HEK293 (cell line): Measurements from ENCODE around the gene DGCR2.

Source experiments
- CTCF ChIA-PET: fragments of 350-600 bp; formaldehyde crosslinking; extraction: SDS; loops from one replicate; lab custom pipeline; 2021; ENCODE audit warnings: antibody characterized with exemption; lab: Yijun Ruan, JAX
- POLR2A ChIA-PET: fragments of 300-600 bp; formaldehyde crosslinking; extraction: SDS; loops from one replicate; lab custom pipeline; 2020; ENCODE audit warnings: antibody characterized with exemption, inconsistent platforms; lab: Yijun Ruan, JAX
- H3K27ac ChIP-seq: fragments of 200-500 bp; sonication (Bioruptor generic); 2 replicates; pipeline ENCODE4 v1.5.1; 2014; ENCODE audit warnings: low read depth, low read length, control low read depth, inconsistent platforms; ENCODE audit errors: extremely low read depth
- H3K36me3 ChIP-seq, 2 experiments: fragments of 200-500 bp in 1 of 2; sonication (Bioruptor generic) in 1 of 2; 1 replicate in 1 of 2; 2 replicates in 1 of 2; pipeline ENCODE4 v1.5.1; 2014 to 2017; ENCODE audit warnings: inconsistent platforms in 2 of 2, low read length in 2 of 2; ENCODE audit not compliant: control insufficient read depth in 2 of 2, insufficient read depth in 1 of 2
- H3K4me1 ChIP-seq: fragments of 200-500 bp; sonication (Bioruptor generic); 2 replicates; pipeline ENCODE4 v1.5.1; 2014; ENCODE audit warnings: mild to moderate bottlenecking, low read length, inconsistent platforms; ENCODE audit not compliant: control insufficient read depth, insufficient read depth
- H3K4me3 ChIP-seq: 2 replicates; pipeline ENCODE4 v1.5.1; 2011; ENCODE audit warnings: low read depth, mild to moderate bottlenecking, control low read depth, low read length, moderate library complexity
- H3K9me3 ChIP-seq: fragments of 200-500 bp; sonication (Bioruptor generic); 2 replicates; pipeline ENCODE4 v1.5.1; 2014; ENCODE audit warnings: low read depth, low read length, inconsistent platforms; ENCODE audit not compliant: control insufficient read depth, insufficient read depth
- BCL11A ChIP-seq: fragments of 450-650 bp; formaldehyde crosslinking; IDR thresholded peaks from 2 replicates; pipeline ENCODE4 v1.5.1; 2016; ENCODE audit warnings: low read depth, missing biosample characterization, missing genetic modification characterization
- BCL11B ChIP-seq: fragments of 450-650 bp; formaldehyde crosslinking; IDR thresholded peaks from 2 replicates; pipeline ENCODE4 v1.5.1; 2016; ENCODE audit warnings: low read depth, missing biosample characterization, missing genetic modification characterization
- RBAK ChIP-seq: fragments of 450-650 bp; formaldehyde crosslinking; IDR thresholded peaks from 2 replicates; pipeline ENCODE4 v1.5.1; 2016; ENCODE audit warnings: missing biosample characterization, missing genetic modification characterization
- SALL2 ChIP-seq: fragments of 450-650 bp; formaldehyde crosslinking; IDR thresholded peaks from 2 replicates; pipeline ENCODE4 v1.5.0; 2017; ENCODE audit warnings: missing biosample characterization, mild to moderate bottlenecking, missing genetic modification characterization, borderline replicate concordance
- ZBTB49 ChIP-seq: fragments of 450-650 bp; formaldehyde crosslinking; IDR thresholded peaks from 2 replicates; pipeline ENCODE4 v1.5.1; 2016; ENCODE audit warnings: missing biosample characterization, missing genetic modification characterization, low read depth
- ZFHX2 ChIP-seq: fragments of 450-650 bp; formaldehyde crosslinking; conservative IDR thresholded peaks from 2 replicates; pipeline ENCODE4 v1.5.1; 2016; ENCODE audit warnings: missing biosample characterization, missing genetic modification characterization
- ZFP69B ChIP-seq: fragments of 450-650 bp; formaldehyde crosslinking; IDR thresholded peaks from 2 replicates; pipeline ENCODE4 v1.5.1; 2016; ENCODE audit warnings: missing biosample characterization, missing genetic modification characterization
- ZIC2 ChIP-seq: fragments of 450-650 bp; formaldehyde crosslinking; IDR thresholded peaks from 2 replicates; pipeline ENCODE4 v1.5.1; 2016; ENCODE audit warnings: missing biosample characterization, missing genetic modification characterization
- ZNF174 ChIP-seq: fragments of 450-650 bp; formaldehyde crosslinking; IDR thresholded peaks from 2 replicates; pipeline ENCODE4 v1.5.0; 2017; ENCODE audit warnings: missing biosample characterization, mild to moderate bottlenecking, missing genetic modification characterization
- ZNF175 ChIP-seq: fragments of 450-650 bp; formaldehyde crosslinking; IDR thresholded peaks from 2 replicates; pipeline ENCODE4 v1.5.1; 2016; ENCODE audit warnings: missing biosample characterization, missing genetic modification characterization
- ZNF202 ChIP-seq: fragments of 450-650 bp; formaldehyde crosslinking; IDR thresholded peaks from 2 replicates; pipeline ENCODE4 v1.5.1; 2016; ENCODE audit warnings: missing biosample characterization, missing genetic modification characterization, borderline replicate concordance
- ZNF335 ChIP-seq: fragments of 450-650 bp; formaldehyde crosslinking; conservative IDR thresholded peaks from 2 replicates; pipeline ENCODE4 v1.5.1; 2016; ENCODE audit warnings: missing biosample characterization, missing genetic modification characterization
- ZNF585B ChIP-seq: fragments of 450-650 bp; formaldehyde crosslinking; IDR thresholded peaks from 2 replicates; pipeline ENCODE4 v1.5.1; 2016; ENCODE audit warnings: missing biosample characterization, missing genetic modification characterization
- ZNF596 ChIP-seq: fragments of 450-650 bp; IDR thresholded peaks from 2 replicates; pipeline ENCODE4 v1.5.0; 2018; ENCODE audit warnings: missing biosample characterization, mild to moderate bottlenecking, missing genetic modification characterization, moderate library complexity
- ZNF670 ChIP-seq: fragments of 450-650 bp; formaldehyde crosslinking; IDR thresholded peaks from 2 replicates; pipeline ENCODE4 v1.5.1; 2016; ENCODE audit warnings: missing biosample characterization, missing genetic modification characterization, low read depth
- ZNF704 ChIP-seq: fragments of 450-650 bp; formaldehyde crosslinking; IDR thresholded peaks from 2 replicates; pipeline ENCODE4 v1.5.1; 2016; ENCODE audit warnings: missing biosample characterization, missing genetic modification characterization
- ZNF707 ChIP-seq: fragments of 450-650 bp; formaldehyde crosslinking; IDR thresholded peaks from 2 replicates; pipeline ENCODE4 v1.5.1; 2016; ENCODE audit warnings: missing biosample characterization, missing genetic modification characterization
- ZNF768 ChIP-seq: fragments of 450-650 bp; formaldehyde crosslinking; IDR thresholded peaks from 2 replicates; pipeline ENCODE4 v1.5.1; 2018; ENCODE audit warnings: missing biosample characterization, mild to moderate bottlenecking, missing genetic modification characterization
- ZSCAN5A ChIP-seq: fragments of 450-650 bp; formaldehyde crosslinking; IDR thresholded peaks from 2 replicates; pipeline ENCODE4 v1.5.1; 2016; ENCODE audit warnings: missing biosample characterization, missing genetic modification characterization

Gene DGCR2

GRCh38 chr22:19062139-19062942 lies 59.9 kb downstream of the DGCR2 start:
- Histone ChIP-seq H3K4me1 (no peaks in the 10 kb centered on the region), H3K27ac (no peak overlapping the region)
- CTCF ChIA-PET = interaction anchor here (0.5 to 1.8 kb wide), 4 partner anchors 11 to 818 kb away, joined by 3 to 7 read pairs (median 4); no protein-coding TSS in a partner anchor
- no peak for TF ChIP-seq BCL11A (tag by site-specific recombination)
- TF ChIP-seq ZNF596 (tag by site-specific recombination) = peak; percentile 79
- TF ChIP-seq, all 188 proteins: peak for 1
- Histone ChIP-seq H3K9me3 (no peaks in the 10 kb centered on the region), H3K36me3 (peaks cover 5 to 98% of the 10 kb centered on the region in 2 experiments; a peak in 2 of 3 replicates), H3K4me3 (no peak overlapping the region)
- POLR2A ChIA-PET = no interaction called here

GRCh38 chr22:19061471-19062138 lies 60.6 kb downstream of the DGCR2 start:
- no peaks in the 10 kb centered on the region for H3K9me3 ChIP-seq
- TF ChIP-seq ZBTB49 (no peak), ZSCAN5A (tag by site-specific recombination) (no peak), ZNF175 (tag by site-specific recombination) (no peak), SALL2 (tag by site-specific recombination) (no peak), ZNF707 (no peak), ZFHX2 (no peak), BCL11B (no peak), ZNF670 (no peak), ZNF202 (no peak), ZNF768 (tag by site-specific recombination) (no peak), ZNF174 (no peak), ZNF585B (tag by site-specific recombination) (no peak), ZNF335 (tag by site-specific recombination) (no peak), RBAK (tag by site-specific recombination) (no peak)
- CTCF ChIA-PET = interaction anchor here (0.5 to 1.8 kb wide), 5 partner anchors 10 to 819 kb away, joined by 3 to 7 read pairs (median 4); no protein-coding TSS in a partner anchor
- H3K4me3 ChIP-seq = no peak overlapping the region
- H3K4me1 ChIP-seq = no peaks in the 10 kb centered on the region
- H3K36me3 ChIP-seq = peaks cover 5 to 98% of the 10 kb centered on the region in 2 experiments; a peak in 2 of 3 replicates
- POLR2A ChIA-PET = no interaction called here
- no peak overlapping the region for H3K27ac ChIP-seq

GRCh38 chr22:19060356-19061009 lies 61.7 kb downstream of the DGCR2 start:
- no peak overlapping the region for H3K4me3 ChIP-seq
- ChIA-PET CTCF (interaction anchor here (0.6 to 1.8 kb wide), 3 partner anchors 12 to 569 kb away, joined by 3 to 7 read pairs (median 3); no protein-coding TSS in a partner anchor), POLR2A (no interaction called here)
- H3K9me3 ChIP-seq = no peaks in the 10 kb centered on the region
- TF ChIP-seq ZFP69B (tag by site-specific recombination) (peak; percentile 65; the same call in 1 of the 2 replicates), ZNF704 (no peak), ZIC2 (tag by site-specific recombination) (peak; percentile 68)
- H3K36me3 ChIP-seq = peaks cover 0 to 98% of the 10 kb centered on the region in 2 experiments; a peak in 2 of 3 replicates
- H3K27ac ChIP-seq = no peak overlapping the region
- H3K4me1 ChIP-seq = no peaks in the 10 kb centered on the region
